ENCODE data around the gene SLC17A9.

Gene SLC17A9

GRCh38 chr20:62945771-62946339, 6.7 kb upstream of the SLC17A9 start:
- H3K9me3 ChIP-seq (ENCODE audit: insufficient read depth, low read depth, low read length), result no peaks in the 10 kb centered on the region
- peaks cover 96% of the 10 kb centered on the region for H3K36me3 ChIP-seq (ENCODE audit: insufficient read depth, low read depth, low read length)
- H3K9ac ChIP-seq (ENCODE audit: low read depth, low read length), result no peak overlapping the region
- no peak overlapping the region for H3K27ac ChIP-seq (ENCODE audit: low read length)
- no peaks in the 10 kb centered on the region for H3K27me3 ChIP-seq (ENCODE audit: insufficient read depth, low read length)
- H3K4me1 ChIP-seq (ENCODE audit: insufficient read depth, low read length), result no peaks in the 10 kb centered on the region
- H3K4me3 ChIP-seq (ENCODE audit: low read length), result no peak overlapping the region

DNA sequence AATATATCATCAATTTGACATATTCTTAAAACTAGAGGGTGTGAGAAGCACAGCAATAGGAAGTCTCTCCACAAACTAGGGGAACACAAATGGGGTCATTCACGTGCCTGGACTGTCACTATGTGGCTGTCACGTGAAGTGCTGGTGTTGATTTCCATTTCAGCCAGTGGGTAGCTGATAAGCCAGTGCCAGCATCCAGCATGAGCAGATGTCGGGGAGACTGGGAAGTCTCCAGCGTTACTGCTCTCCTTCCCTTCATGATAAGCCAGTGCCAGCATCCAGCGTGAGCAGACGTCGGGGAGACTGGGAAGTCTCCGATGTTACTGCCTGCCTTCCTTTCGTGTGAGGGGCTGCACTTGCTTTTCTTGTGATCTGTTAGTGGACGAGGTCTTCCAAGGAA, 5.6 kb upstream of the SLC17A9 start:
- no peak overlapping the region for H3K4me3 ChIP-seq (ENCODE audit: low read length)
- H3K9ac ChIP-seq (ENCODE audit: low read depth, low read length), result no peak overlapping the region
- H3K9me3 ChIP-seq (ENCODE audit: insufficient read depth, low read depth, low read length), result no peaks in the 10 kb centered on the region
- no peak overlapping the region for H3K27ac ChIP-seq (ENCODE audit: low read length)
- peaks cover 85% of the 10 kb centered on the region for H3K36me3 ChIP-seq (ENCODE audit: insufficient read depth, low read depth, low read length)
- H3K4me1 ChIP-seq (ENCODE audit: insufficient read depth, low read length), result no peaks in the 10 kb centered on the region
- no peaks in the 10 kb centered on the region for H3K27me3 ChIP-seq (ENCODE audit: insufficient read depth, low read length)

DNA sequence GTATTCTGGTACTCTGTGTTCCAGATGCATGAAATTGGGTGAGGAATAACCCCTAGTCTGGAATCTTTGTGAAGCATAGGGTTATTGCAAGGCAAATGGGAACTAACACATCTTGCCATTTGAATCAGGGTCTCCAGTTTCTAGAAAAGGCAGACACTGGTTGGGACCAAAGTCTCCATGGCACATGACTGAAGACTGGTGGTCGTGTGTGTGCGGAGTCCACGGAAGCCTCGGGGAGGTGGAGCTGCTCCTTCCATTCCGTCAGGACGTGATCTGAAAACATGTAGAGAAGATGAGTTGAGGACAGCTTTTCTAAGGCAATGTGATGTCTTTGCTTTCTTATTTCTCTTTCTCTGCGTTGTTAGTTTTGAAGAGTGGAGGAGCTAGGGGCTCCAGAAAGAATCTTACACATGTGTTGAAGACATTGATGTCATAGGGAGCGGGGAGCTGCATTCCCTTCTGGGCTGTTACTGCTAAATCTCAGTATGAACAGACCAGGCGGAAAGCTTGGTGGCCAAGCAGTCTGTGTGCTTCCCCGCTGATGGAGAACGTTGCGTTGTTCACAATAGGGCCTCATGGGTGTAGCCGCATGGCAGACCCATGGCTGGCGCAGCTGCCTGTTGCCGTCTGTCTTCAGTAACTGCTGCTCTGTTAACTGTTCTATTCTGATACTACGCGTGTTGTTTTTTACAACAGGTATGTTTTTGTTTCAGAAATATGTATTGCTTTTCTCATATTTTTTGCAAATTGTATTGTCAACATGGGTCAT, 4.8 kb upstream of the SLC17A9 start:
- H3K27ac ChIP-seq (ENCODE audit: low read length), result no peak overlapping the region
- H3K4me1 ChIP-seq (ENCODE audit: insufficient read depth, low read length), result no peaks in the 10 kb centered on the region
- no peak overlapping the region for H3K9ac ChIP-seq (ENCODE audit: low read depth, low read length)
- H3K27me3 ChIP-seq (ENCODE audit: insufficient read depth, low read length), result no peaks in the 10 kb centered on the region
- H3K9me3 ChIP-seq (ENCODE audit: insufficient read depth, low read depth, low read length), result no peaks in the 10 kb centered on the region
- no peak overlapping the region for H3K4me3 ChIP-seq (ENCODE audit: low read length)
- peaks cover 77% of the 10 kb centered on the region for H3K36me3 ChIP-seq (ENCODE audit: insufficient read depth, low read depth, low read length)

DNA sequence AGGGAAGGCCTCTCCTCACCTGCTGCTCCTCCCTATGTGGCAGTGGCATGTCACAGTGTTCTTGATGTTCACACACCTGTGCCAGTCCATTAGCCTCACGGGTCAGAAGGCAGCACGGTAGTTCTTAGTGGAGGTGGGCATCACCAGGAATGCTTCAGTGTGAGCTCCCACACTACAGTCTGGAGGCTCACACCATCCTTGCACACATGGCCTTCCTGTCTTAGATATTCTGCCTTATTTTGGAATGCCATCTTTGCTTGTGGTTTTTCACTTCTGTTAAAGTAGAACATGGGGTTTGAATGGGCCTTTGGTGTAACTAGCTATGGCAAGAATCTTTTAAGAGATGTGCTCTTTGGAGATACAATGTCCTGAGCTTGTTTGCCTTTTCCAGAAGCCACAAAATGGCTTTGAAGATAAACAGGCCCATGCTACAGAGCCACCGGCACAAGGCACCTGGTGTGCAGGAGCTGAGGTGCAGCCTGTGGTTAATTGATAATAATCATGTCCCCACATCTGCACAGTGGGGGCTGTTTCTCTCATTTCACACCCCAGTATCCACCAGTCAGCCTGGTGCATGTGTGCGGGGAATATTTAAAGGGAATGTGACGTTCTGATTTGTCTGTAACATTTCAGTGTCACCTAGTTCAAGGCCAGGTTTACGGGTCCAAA, 3.2 kb upstream of the SLC17A9 start:
- no peak overlapping the region for H3K4me3 ChIP-seq (ENCODE audit: low read length)
- H3K4me1 ChIP-seq (ENCODE audit: insufficient read depth, low read length), result peaks cover 6% of the 10 kb centered on the region; the same call in 1 of the 2 replicates
- no peaks in the 10 kb centered on the region for H3K9me3 ChIP-seq (ENCODE audit: insufficient read depth, low read depth, low read length)
- H3K36me3 ChIP-seq (ENCODE audit: insufficient read depth, low read depth, low read length), result peaks cover 62% of the 10 kb centered on the region
- H3K9ac ChIP-seq (ENCODE audit: low read depth, low read length), result no peak overlapping the region
- H3K27me3 ChIP-seq (ENCODE audit: insufficient read depth, low read length), result no peaks in the 10 kb centered on the region
- H3K27ac ChIP-seq (ENCODE audit: low read length), result no peak overlapping the region

- Histone ChIP-seq H3K4me3 (ENCODE audit: low read length) (no peak overlapping the region), H3K27ac (ENCODE audit: low read length) (no peak overlapping the region), H3K36me3 (ENCODE audit: insufficient read depth, low read depth, low read length) (peaks cover 55% of the 10 kb centered on the region), H3K9me3 (ENCODE audit: insufficient read depth, low read depth, low read length) (no peaks in the 10 kb centered on the region), H3K9ac (ENCODE audit: low read depth, low read length) (no peak overlapping the region), H3K27me3 (ENCODE audit: insufficient read depth, low read length) (no peaks in the 10 kb centered on the region), H3K4me1 (ENCODE audit: insufficient read depth, low read length) (peaks cover 11% of the 10 kb centered on the region; the same call in 1 of the 2 replicates)
These were observed 2.5 kb upstream of the SLC17A9 start for GRCh38 chr20:62949962-62950361.

GRCh38 chr20:62950741-62951140, 1.8 kb upstream of the SLC17A9 start:
- Histone ChIP-seq H3K27me3 (ENCODE audit: insufficient read depth, low read length) (no peaks in the 10 kb centered on the region), H3K9ac (ENCODE audit: low read depth, low read length) (no peak overlapping the region), H3K36me3 (ENCODE audit: insufficient read depth, low read depth, low read length) (peaks cover 47% of the 10 kb centered on the region), H3K4me1 (ENCODE audit: insufficient read depth, low read length) (peaks cover 11% of the 10 kb centered on the region; the same call in 1 of the 2 replicates), H3K27ac (ENCODE audit: low read length) (no peak overlapping the region), H3K4me3 (ENCODE audit: low read length) (no peak overlapping the region), H3K9me3 (ENCODE audit: insufficient read depth, low read depth, low read length) (no peaks in the 10 kb centered on the region)

- no peak overlapping the region for H3K4me3 ChIP-seq (ENCODE audit: low read length)
- H3K27me3 ChIP-seq (ENCODE audit: insufficient read depth, low read length), result no peaks in the 10 kb centered on the region
- no peak overlapping the region for H3K27ac ChIP-seq (ENCODE audit: low read length)
- no peak overlapping the region for H3K9ac ChIP-seq (ENCODE audit: low read depth, low read length)
- no peaks in the 10 kb centered on the region for H3K9me3 ChIP-seq (ENCODE audit: insufficient read depth, low read depth, low read length)
- H3K36me3 ChIP-seq (ENCODE audit: insufficient read depth, low read depth, low read length), result peaks cover 41% of the 10 kb centered on the region
- H3K4me1 ChIP-seq (ENCODE audit: insufficient read depth, low read length), result peaks cover 11% of the 10 kb centered on the region; the same call in 1 of the 2 replicates
These were observed 1.2 kb upstream of the SLC17A9 start for GRCh38 chr20:62951143-62951895.

GRCh38 chr20:62951896-62952372, 575 bp upstream of the SLC17A9 start:
- H3K27ac ChIP-seq (ENCODE audit: low read length), result no peak overlapping the region
- H3K27me3 ChIP-seq (ENCODE audit: insufficient read depth, low read length), result no peaks in the 10 kb centered on the region
- H3K4me1 ChIP-seq (ENCODE audit: insufficient read depth, low read length), result peaks cover 11% of the 10 kb centered on the region; the same call in 1 of the 2 replicates
- H3K36me3 ChIP-seq (ENCODE audit: insufficient read depth, low read depth, low read length), result peaks cover 35% of the 10 kb centered on the region
- H3K9me3 ChIP-seq (ENCODE audit: insufficient read depth, low read depth, low read length), result no peaks in the 10 kb centered on the region
- peak overlapping the region; percentile 48; the same call in 1 of the 2 replicates for H3K9ac ChIP-seq (ENCODE audit: low read depth, low read length)
- peak overlapping the region; percentile 53 for H3K4me3 ChIP-seq (ENCODE audit: low read length)

DNA sequence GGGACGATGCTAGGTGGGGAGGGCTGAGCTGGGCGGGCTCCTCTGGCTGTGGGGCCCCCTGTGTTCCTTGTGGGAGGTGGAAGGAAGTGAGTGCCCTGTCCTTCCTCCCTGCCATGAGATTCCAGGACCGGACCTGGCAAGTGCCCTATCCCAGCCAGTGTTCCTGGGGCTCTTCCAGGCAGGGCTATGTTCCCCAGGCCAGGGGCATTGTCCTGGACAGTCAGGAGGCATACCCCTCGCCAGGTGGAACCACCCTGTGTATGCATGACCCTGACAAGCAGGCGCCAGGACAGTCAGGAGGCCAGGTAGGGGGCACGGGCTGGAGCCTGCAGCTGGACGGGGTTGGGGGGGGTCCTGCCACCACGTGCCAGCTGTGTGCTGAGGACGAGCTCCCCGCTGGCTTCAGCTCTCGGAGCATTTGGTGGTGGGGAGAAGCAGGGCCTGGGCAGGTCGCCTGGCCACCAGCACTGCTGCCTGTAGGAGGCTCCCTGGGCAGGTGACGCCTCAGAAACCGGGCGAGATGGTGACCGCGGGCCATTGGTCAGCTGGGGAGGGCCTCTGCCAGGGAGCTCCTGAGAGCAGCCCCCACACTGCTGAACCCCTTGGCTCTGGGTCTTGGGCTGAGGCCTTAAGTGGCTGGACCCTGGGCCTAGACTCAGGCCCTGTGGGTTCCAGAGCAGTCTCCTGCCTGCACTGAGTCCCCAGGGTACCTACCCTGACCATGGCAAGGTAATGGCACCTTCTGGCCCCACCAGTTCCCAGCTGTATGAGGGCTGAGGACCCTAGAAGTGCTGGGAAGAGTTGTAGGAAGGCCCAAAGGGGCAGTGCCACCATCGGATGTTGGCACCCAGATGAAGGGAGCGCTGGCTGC, 694 bp downstream of the SLC17A9 start:
- peak overlapping the region; percentile 43; the same call in 1 of the 2 replicates for H3K9ac ChIP-seq (ENCODE audit: low read depth, low read length)
- peak overlapping the region; percentile 53; the same call in 1 of the 2 replicates for H3K4me3 ChIP-seq (ENCODE audit: low read length)
- peaks cover 11% of the 10 kb centered on the region; the same call in 1 of the 2 replicates for H3K4me1 ChIP-seq (ENCODE audit: insufficient read depth, low read length)
- no peaks in the 10 kb centered on the region for H3K27me3 ChIP-seq (ENCODE audit: insufficient read depth, low read length)
- peaks cover 34% of the 10 kb centered on the region for H3K36me3 ChIP-seq (ENCODE audit: insufficient read depth, low read depth, low read length)
- H3K27ac ChIP-seq (ENCODE audit: low read length), result no peak overlapping the region
- H3K9me3 ChIP-seq (ENCODE audit: insufficient read depth, low read depth, low read length), result no peaks in the 10 kb centered on the region

DNA sequence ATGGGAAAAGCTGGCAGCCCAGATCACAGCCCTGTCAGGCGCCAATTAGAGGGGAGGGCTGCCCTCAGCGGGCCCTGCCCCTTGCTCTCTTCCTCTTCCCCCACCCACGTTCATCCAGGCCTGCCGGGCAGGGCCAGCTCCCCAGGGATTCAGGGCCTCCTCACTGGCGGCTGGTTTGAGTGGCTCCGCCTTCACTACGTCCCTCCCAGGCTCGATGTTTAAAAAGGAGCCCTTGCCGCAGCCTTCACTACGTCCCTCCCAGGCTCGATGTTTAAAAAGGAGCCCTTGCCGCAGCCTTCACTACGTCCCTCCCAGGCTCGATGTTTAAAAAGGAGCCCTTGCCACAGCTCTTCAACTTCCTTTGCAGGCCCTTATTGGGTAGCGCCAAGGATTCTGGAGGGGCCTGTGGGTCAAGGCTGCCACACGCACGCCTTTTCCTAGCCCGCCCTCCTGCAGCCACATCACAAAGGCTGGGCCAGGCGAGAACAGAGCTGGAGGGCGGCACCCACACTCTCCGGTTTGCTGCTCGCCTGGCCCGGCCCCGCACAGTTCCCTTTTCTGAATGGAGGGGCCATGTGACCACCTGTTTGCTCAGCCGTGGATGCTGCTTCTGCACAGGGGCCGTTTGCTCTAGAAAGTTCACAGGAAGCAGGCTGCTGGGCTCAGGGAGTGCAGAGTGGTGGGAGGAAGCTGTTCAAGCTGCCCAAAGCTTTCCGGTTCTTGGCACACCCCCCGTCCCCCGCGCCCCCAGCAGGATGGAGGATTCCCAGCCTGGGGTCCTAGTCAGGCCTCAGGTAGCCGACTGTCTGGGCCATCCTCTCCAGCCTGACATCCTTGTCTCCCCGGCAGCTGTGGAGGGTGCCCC, 1.6 kb downstream of the SLC17A9 start:
- peaks cover 11% of the 10 kb centered on the region; the same call in 1 of the 2 replicates for H3K4me1 ChIP-seq (ENCODE audit: insufficient read depth, low read length)
- no peaks in the 10 kb centered on the region for H3K27me3 ChIP-seq (ENCODE audit: insufficient read depth, low read length)
- no peak overlapping the region for H3K27ac ChIP-seq (ENCODE audit: low read length)
- peaks cover 25% of the 10 kb centered on the region for H3K36me3 ChIP-seq (ENCODE audit: insufficient read depth, low read depth, low read length)
- peak overlapping the region; percentile 53; the same call in 1 of the 2 replicates for H3K4me3 ChIP-seq (ENCODE audit: low read length)
- H3K9ac ChIP-seq (ENCODE audit: low read depth, low read length), result peak overlapping the region; percentile 43; the same call in 1 of the 2 replicates
- no peaks in the 10 kb centered on the region for H3K9me3 ChIP-seq (ENCODE audit: insufficient read depth, low read depth, low read length)

Data from iPS-20b (cell line).